Body of pancreas (tissue), 4 donors: ENCODE data around the gene MCHR2. TPM values are rescaled to one million over a fixed set of nuclear protein-coding genes. Genes with fewer than 3 reads are reported as not detected.

Source experiments
- ATAC-seq: fragments of 150-250 bp; one replicate; pipeline ENCODE4 v1.9.1; 2016
- DNase-seq, 4 donors: peaks; one replicate each; pipeline ENCODE4 v3.0.0-alpha.2; 2019
- H3K27ac ChIP-seq, 4 donors: fragments of 200-600 bp; sonication (generic); 1 replicate in 3 of 4; 2 replicates in 1 of 4; pipeline versions ENCODE4 v1.5.1 to v1.6.1; 2016 to 2019; ENCODE audit warnings: mild to moderate bottlenecking in 1 of 4, mixed read lengths in 1 of 4, moderate library complexity in 1 of 4
- H3K27me3 ChIP-seq, 2 donors: fragments of 200-600 bp; sonication (generic); one replicate each; pipeline ENCODE4 v1.6.0; 2016; ENCODE audit warnings: mild to moderate bottlenecking in 1 of 2
- H3K36me3 ChIP-seq, 2 donors: fragments of 200-600 bp; sonication (generic); replicated peaks in 1 of 2; 2 replicates each; pipeline ENCODE4 v1.5.1; 2016; ENCODE audit warnings: low read depth in 2 of 2; ENCODE audit not compliant: insufficient read depth in 1 of 2
- H3K4me1 ChIP-seq: fragments of 200-600 bp; sonication (generic); one replicate; pipeline ENCODE4 v1.6.0; 2016
- H3K4me3 ChIP-seq, 2 donors: fragments of 200-600 bp; sonication (generic); 1 replicate in 1 of 2; 2 replicates in 1 of 2; pipeline ENCODE4 v1.5.1; 2016 to 2019
- H3K9me3 ChIP-seq, 3 donors: fragments of 200-600 bp; sonication (generic); 1 replicate in 2 of 3; 2 replicates in 1 of 3; pipeline ENCODE4 v1.5.1; 2016
- POLR2A ChIP-seq, 3 donors: fragments of 450-650 bp; IDR thresholded peaks; one replicate each; pipeline ENCODE4 v1.6.1; 2016; ENCODE audit warnings: antibody characterized with exemption in 3 of 3, mild to moderate bottlenecking in 2 of 3
- WGBS, 2 donors: methylation state at CpG; one replicate each; pipeline ENCODE4 v1.1.5; 2017; 5-methylcytosine and 5-hydroxymethylcytosine counted together
- intact Hi-C: fragments of 100-400 bp; cut with DNase I; formaldehyde crosslinking; loops from one replicate; pipeline ENCODE4 v1.15.1; 2023
- total RNA-seq, 2 donors: library from RNA; depleted of rRNA; stranded (reverse); fragments of >200 nt; gene quantifications; one replicate each; pipeline ENCODE4 v1.1.0, GENCODE V29; 2016
- TF ChIP-seq, protein P1 (sequence below), 7 experiments: fragments of 450-650 bp in 4 of 7; fragments of 200-600 bp in 3 of 7; sonication (generic) in 3 of 7; IDR thresholded peaks; one replicate each; pipeline ENCODE4 v1.5.1; 2016 to 2019; ENCODE audit warnings: antibody characterized with exemption in 7 of 7

The MCHR2 gene
- total RNA-seq, 2 donors from 2014 or later, result not detected

DNA sequence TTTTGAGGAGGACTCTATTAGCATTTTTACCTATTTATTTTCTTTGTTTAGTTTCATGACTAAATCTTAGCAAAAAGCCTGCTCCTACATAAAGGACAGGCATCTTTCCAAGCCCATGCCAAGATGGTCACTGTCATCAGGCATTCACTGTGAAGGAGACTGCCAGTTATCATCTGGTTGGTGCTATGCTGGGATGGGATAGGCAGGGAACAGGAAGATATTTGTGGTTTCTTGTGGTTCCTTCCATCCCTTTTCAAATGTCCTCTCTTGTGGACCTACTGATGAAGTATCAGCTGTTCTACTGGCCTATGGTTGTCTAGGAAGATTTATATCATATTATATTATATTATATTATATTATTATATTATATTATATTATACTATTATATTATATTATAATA, 107.0 kb downstream of the MCHR2 start:
- Histone ChIP-seq H3K4me3 (no peak overlapping the region), H3K4me1 (no peaks in the 10 kb centered on the region), H3K27me3 (no peaks in the 10 kb centered on the region), H3K36me3 (no peaks in the 10 kb centered on the region), H3K9me3 (no peaks in the 10 kb centered on the region), H3K27ac (no peak overlapping the region)
- TF ChIP-seq POLR2A (IDR thresholded peaks at IDR 0.05), result no peak
- TF ChIP-seq, protein P1, sequence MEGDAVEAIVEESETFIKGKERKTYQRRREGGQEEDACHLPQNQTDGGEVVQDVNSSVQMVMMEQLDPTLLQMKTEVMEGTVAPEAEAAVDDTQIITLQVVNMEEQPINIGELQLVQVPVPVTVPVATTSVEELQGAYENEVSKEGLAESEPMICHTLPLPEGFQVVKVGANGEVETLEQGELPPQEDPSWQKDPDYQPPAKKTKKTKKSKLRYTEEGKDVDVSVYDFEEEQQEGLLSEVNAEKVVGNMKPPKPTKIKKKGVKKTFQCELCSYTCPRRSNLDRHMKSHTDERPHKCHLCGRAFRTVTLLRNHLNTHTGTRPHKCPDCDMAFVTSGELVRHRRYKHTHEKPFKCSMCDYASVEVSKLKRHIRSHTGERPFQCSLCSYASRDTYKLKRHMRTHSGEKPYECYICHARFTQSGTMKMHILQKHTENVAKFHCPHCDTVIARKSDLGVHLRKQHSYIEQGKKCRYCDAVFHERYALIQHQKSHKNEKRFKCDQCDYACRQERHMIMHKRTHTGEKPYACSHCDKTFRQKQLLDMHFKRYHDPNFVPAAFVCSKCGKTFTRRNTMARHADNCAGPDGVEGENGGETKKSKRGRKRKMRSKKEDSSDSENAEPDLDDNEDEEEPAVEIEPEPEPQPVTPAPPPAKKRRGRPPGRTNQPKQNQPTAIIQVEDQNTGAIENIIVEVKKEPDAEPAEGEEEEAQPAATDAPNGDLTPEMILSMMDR (IDR thresholded peaks at IDR 0.05), result no peak
- intact Hi-C loops, result no loop called here
- DNase-seq (no peak), ATAC-seq (no peak)

DNA sequence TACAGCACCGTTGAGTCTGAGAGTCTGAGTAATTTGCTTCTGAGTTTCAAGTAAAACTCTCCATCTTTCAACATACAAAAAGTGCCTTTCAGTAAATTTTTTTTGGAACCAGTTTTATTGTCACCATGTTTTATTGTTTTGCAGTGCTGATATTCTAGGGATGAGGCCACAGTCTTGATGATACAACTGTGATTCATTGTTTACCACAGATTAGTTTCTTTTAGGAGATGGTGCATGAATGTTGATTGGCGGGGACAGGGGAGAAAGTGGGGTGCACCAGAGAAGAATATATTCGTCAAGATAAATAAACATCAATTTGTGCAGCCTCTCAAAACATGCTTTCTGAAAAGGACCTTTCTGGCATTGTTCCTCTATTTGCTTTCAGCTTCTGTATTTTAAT, 109.0 kb downstream of the MCHR2 start:
- Histone ChIP-seq H3K36me3 (no peaks in the 10 kb centered on the region), H3K4me1 (no peaks in the 10 kb centered on the region), H3K27ac (no peak overlapping the region), H3K9me3 (no peaks in the 10 kb centered on the region), H3K4me3 (no peak overlapping the region), H3K27me3 (no peaks in the 10 kb centered on the region)
- ATAC-seq (no peak), DNase-seq (no peak)
- WGBS, 2 donors, result 47 to 68% methylated on average over 3 of the region's 3 CpGs
- intact Hi-C loops, result no loop called here
- TF ChIP-seq POLR2A (IDR thresholded peaks at IDR 0.05), result no peak
- TF ChIP-seq, protein P1 (IDR thresholded peaks at IDR 0.05), result no peak

DNA sequence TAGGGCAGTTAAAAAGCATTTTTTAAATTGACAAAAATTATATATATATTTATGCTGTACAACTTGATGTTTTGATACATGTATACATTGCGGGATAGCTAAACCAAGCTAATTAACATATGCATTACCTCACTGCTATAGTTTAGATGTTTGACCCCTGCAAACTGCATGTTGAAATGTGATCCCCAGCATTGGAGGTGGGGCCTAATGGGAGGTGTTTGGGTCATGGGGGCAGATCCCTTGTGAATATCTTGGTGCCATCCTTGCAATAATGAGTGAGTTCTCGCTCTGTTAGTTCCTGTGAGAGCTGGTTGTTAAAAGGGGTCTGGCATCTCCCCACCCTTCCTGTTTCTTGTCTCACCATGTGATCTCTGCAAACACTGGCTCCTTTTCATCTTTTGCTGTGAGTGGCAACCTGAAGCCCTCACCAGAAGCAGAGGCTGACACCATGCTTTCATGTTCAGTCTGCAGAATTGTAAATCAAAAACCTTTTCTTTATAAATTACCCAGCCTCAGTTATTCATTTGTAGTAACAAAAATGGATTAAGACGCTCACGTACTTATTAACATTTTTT, 111.8 kb downstream of the MCHR2 start:
- H3K9me3 ChIP-seq, result no peaks in the 10 kb centered on the region
- H3K27me3 ChIP-seq, result no peaks in the 10 kb centered on the region
- no peak for DNase-seq
- no peaks in the 10 kb centered on the region for H3K36me3 ChIP-seq
- intact Hi-C loops, result no loop called here
- WGBS, 2 donors, result 80 to 89% methylated on average over 4 of the region's 4 CpGs
- no peak overlapping the region for H3K4me3 ChIP-seq
- ATAC-seq, result no peak
- H3K4me1 ChIP-seq, result no peaks in the 10 kb centered on the region
- no peak overlapping the region for H3K27ac ChIP-seq
- TF ChIP-seq, protein P1 (IDR thresholded peaks at IDR 0.05), result no peak
- no peak for TF ChIP-seq POLR2A (IDR thresholded peaks at IDR 0.05)

DNA sequence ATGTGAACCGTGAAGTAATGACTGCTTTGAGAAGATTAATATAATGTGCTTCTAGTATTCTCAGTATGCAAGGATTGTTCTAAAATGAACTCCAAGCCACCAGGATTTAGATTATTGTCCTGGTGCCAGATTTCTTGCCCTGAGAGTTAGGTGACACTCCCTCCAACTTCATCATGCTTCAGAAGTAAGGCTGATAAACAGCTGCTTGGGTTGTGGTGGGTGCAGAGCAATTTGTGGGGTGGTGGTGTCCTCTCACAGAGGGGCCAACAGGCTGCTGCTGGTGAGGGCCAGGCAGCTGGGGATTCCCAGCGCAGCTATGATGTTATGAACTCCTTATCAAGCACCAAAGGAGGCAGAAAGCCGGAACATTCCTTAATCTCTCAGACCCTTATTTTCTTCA, 114.6 kb downstream of the MCHR2 start:
- Histone ChIP-seq H3K4me3 (no peak overlapping the region), H3K9me3 (no peaks in the 10 kb centered on the region), H3K36me3 (no peaks in the 10 kb centered on the region), H3K27me3 (no peaks in the 10 kb centered on the region), H3K27ac (no peak overlapping the region), H3K4me1 (no peaks in the 10 kb centered on the region)
- intact Hi-C loops, result no loop called here
- DNase-seq (no peak), ATAC-seq (no peak)
- TF ChIP-seq POLR2A (IDR thresholded peaks at IDR 0.05), result no peak
- TF ChIP-seq, protein P1 (IDR thresholded peaks at IDR 0.05), result no peak
- 50 to 59% methylated on average over 3 of the region's 3 CpGs for WGBS, 2 donors

DNA sequence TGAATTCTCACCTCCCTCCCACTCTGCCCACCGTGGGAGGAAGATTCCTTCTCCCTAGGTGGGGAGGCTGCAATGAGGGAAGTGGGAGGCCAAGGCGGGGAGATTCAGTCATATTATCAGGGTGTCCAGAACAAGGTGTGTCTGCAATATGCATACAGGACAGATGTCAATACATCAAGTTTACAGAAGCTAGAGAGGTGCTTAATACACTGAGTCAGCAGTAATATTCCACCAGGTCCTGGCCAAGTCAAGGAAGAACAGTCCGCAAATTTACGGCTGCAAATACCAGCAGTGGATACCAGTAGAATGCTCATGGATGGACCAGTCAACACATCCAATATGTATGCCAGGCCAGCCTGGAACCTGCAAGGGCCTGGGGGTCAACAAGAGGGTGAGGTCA, 119.0 kb downstream of the MCHR2 start:
- H3K4me1 ChIP-seq, result no peaks in the 10 kb centered on the region
- H3K9me3 ChIP-seq, result no peaks in the 10 kb centered on the region
- no peak for DNase-seq
- no peak overlapping the region for H3K4me3 ChIP-seq
- 85 to 90% methylated on average over 4 of the region's 4 CpGs for WGBS, 2 donors
- no peak for ATAC-seq
- no peak overlapping the region for H3K27ac ChIP-seq
- H3K27me3 ChIP-seq, result no peaks in the 10 kb centered on the region
- H3K36me3 ChIP-seq, result no peaks in the 10 kb centered on the region
- no peak for TF ChIP-seq POLR2A (IDR thresholded peaks at IDR 0.05)
- TF ChIP-seq, protein P1 (IDR thresholded peaks at IDR 0.05), result no peak
- intact Hi-C loops, result no loop called here
